K562 (cell line): Measurements from ENCODE around the gene NCOA4. TPM values are rescaled to one million over a fixed set of nuclear protein-coding genes. Genes with fewer than 3 reads are reported as not detected.
A peak's percentile ranks its signal among the peaks of the same experiment; 100 is the strongest.

Experiments used
- MCM7 ChIP-seq, 2 experiments: fragments of 450-650 bp; IDR thresholded peaks; 2 replicates each; pipeline ENCODE4 v1.6.1; 2016 to 2018
- MEIS2 ChIP-seq: fragments of 450-650 bp; IDR thresholded peaks from 2 replicates; pipeline ENCODE4 v1.6.1; 2014; ENCODE audit warnings: mild to moderate bottlenecking; ENCODE audit not compliant: partially characterized antibody
- MIER1 ChIP-seq: fragments of 450-650 bp; IDR thresholded peaks from 2 replicates; pipeline ENCODE4 v1.6.1; 2016; ENCODE audit warnings: antibody characterized with exemption, mild to moderate bottlenecking, low read depth
- RREB1 ChIP-seq: fragments of 250-450 bp; sonication (Bioruptor Pico); IDR thresholded peaks from 2 replicates; pipeline ENCODE4 v1.4.0; 2020
- SIN3A ChIP-seq, 2 experiments: fragments of 150-350 bp in 1 of 2; IDR thresholded peaks; 2 replicates each; pipeline ENCODE4 v1.6.1; 2011 to 2016; ENCODE audit warnings: borderline replicate concordance in 2 of 2, low read depth in 2 of 2, low read length in 2 of 2, mild to moderate bottlenecking in 2 of 2, moderate library complexity in 2 of 2; ENCODE audit not compliant: control insufficient read depth in 1 of 2
- SIRT6 ChIP-seq: IDR thresholded peaks from one replicate; pipeline ENCODE4 v1.6.1; 2012; ENCODE audit warnings: low read depth, mild to moderate bottlenecking, control low read depth, inconsistent platforms, low read length, moderate library complexity
- SMAD4 ChIP-seq: fragments of 250-450 bp; sonication (Bioruptor Pico); conservative IDR thresholded peaks from 2 replicates; pipeline ENCODE4 v1.8.0; 2021; ENCODE audit warnings: inconsistent platforms, mild to moderate bottlenecking, moderate library complexity
- ZNF217 ChIP-seq: sonication (generic); formaldehyde crosslinking; IDR thresholded peaks from 2 replicates; pipeline ENCODE4 v1.8.0; 2022; ENCODE audit warnings: mild to moderate bottlenecking, missing genetic modification reagents
- ZNF584 ChIP-seq: fragments of 200-800 bp; sonication (Bioruptor generic); IDR thresholded peaks from 2 replicates; pipeline ENCODE4 v1.6.1; 2016; ENCODE audit warnings: low read depth, mild to moderate bottlenecking, missing genetic modification characterization, missing compliant biosample characterization
- ZNF699 ChIP-seq: fragments of 250-450 bp; sonication (Bioruptor Pico); IDR thresholded peaks from 2 replicates; pipeline ENCODE4 v1.8.0; 2021; ENCODE audit warnings: mild to moderate bottlenecking, moderate library complexity; ENCODE audit not compliant: insufficient replicate concordance
- polyA plus RNA-seq, 8 experiments: library from polyadenylated mRNA; depleted of rRNA in 4 of 8; stranded (reverse) in 5 of 8; unstranded in 3 of 8; fragments of >200 nt; fragmentation: Nextera tagmentation in 2 of 8; fragmentation: Illumina TruSeq in 1 of 8; extraction: Ambion mirVana in 2 of 8; extraction: Trizol in 1 of 8; gene quantifications; 2 replicates each; pipeline versions ENCODE4 v1.2.1 to v1.2.3, GENCODE V29; 2011 to 2014; ENCODE audit warnings: inconsistent platforms in 1 of 8, missing spikeins in 1 of 8
- total RNA-seq, 7 experiments: library from RNA; depleted of rRNA in 6 of 7; stranded (reverse); fragments of >200 nt in 6 of 7; fragmentation: Illumina TruSeq in 2 of 7; extraction: Trizol in 2 of 7; gene quantifications; 2 replicates each; pipeline versions ENCODE4 v1.2.1 to v1.2.3, GENCODE V29; 2011 to 2021; ENCODE audit warnings: low replicate concordance in 1 of 7
- TF ChIP-seq, protein P1 (sequence below): fragments of 250-450 bp; sonication (Bioruptor Pico); IDR thresholded peaks from 2 replicates; pipeline ENCODE4 v1.8.0; 2021; ENCODE audit warnings: moderate library complexity, mild to moderate bottlenecking, inconsistent platforms

NCOA4 gene
- total and polyA plus RNA-seq, 9 of the 15 experiments (the other 6 are each of a cell fraction or from before 2014, with no cell fraction given) = 89.8 to 283 (median 181) TPM

DNA sequence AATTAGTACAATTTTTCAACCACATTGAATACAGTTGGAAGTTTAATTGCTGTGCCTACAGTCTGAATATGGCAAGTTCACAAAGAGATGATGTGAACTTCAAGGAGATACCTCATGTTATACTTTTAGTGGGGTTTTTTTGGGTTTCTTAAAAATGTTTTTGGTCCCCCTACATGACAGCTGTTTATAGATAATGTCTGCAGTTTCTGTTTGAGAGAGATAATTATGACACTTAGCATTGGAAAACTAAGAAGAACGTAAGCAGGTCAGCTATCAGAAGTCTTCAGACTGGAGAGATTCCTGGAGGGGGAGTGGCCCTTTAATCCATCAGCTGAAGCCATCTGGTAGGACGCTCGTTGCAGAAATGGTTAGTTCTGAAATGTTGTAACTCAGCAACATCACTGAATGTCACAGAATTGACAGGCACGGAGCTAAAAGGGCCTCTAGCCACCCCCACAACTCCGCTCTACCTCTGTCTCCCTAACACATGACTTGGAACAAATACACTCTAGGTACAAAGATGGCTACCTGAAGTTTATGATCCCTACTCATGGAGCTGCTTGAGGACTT, 29.2 kb downstream of the NCOA4 start (continued):
- TF ChIP-seq ZNF217 (CRISPR knock-in tag) (no peak), ZNF699 (CRISPR knock-in tag) (no peak), MCM7 (IDR thresholded peaks at IDR 0.05) (no peak), SIN3A (IDR thresholded peaks at IDR 0.05; ENCODE audit: borderline replicate concordance in 2 of 2, control insufficient read depth in 1 of 2, low read depth in 2 of 2, low read length in 2 of 2) (peak; percentile 85 to 94; a peak in 2 of 4 replicates), MEIS2 (peak; percentile 98), MIER1 (0 out of 2 replicates have a peak, but pooled peaks have one; percentile 45), ZNF584 (CRISPR knock-in tag) (peak; percentile 98), RREB1 (CRISPR knock-in tag) (no peak), SMAD4 (CRISPR knock-in tag) (peak; percentile 98), SIRT6 (no peak)
- TF ChIP-seq, protein P1, sequence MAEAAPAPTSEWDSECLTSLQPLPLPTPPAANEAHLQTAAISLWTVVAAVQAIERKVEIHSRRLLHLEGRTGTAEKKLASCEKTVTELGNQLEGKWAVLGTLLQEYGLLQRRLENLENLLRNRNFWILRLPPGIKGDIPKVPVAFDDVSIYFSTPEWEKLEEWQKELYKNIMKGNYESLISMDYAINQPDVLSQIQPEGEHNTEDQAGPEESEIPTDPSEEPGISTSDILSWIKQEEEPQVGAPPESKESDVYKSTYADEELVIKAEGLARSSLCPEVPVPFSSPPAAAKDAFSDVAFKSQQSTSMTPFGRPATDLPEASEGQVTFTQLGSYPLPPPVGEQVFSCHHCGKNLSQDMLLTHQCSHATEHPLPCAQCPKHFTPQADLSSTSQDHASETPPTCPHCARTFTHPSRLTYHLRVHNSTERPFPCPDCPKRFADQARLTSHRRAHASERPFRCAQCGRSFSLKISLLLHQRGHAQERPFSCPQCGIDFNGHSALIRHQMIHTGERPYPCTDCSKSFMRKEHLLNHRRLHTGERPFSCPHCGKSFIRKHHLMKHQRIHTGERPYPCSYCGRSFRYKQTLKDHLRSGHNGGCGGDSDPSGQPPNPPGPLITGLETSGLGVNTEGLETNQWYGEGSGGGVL (CRISPR knock-in tag) = no peak
